PC-9 (cell line): ENCODE measurements around the gene LPAR2. TPM values are rescaled to one million over a fixed set of nuclear protein-coding genes. Genes with fewer than 3 reads are reported as not detected.

ENCODE experiments used
- BruUV-seq: library from RNA; stranded (reverse); fragments of 400-500 nt; replicated peaks from 2 replicates; lab custom pipeline; 2021; lab: Mats Ljungman, UMichigan
- CTCF ChIA-PET: fragments of 300-600 bp; sonication (Branson Sonifier 250); formaldehyde crosslinking; loops from one replicate; lab custom pipeline; 2022; ENCODE audit warnings: antibody characterized with exemption; lab: Charles Lee
- POLR2A ChIA-PET: fragments of 300-600 bp; sonication (Branson Sonifier 250); formaldehyde crosslinking; loops from one replicate; lab custom pipeline; 2022; ENCODE audit warnings: antibody characterized with exemption; ENCODE audit not compliant: unreplicated experiment; lab: Charles Lee
- DNase-seq, 2 experiments: peaks; one replicate each; pipeline versions ENCODE4 v3.0.0 to v3.0.0-alpha.2; 2015 to 2022; ENCODE audit warnings: mixed read lengths in 1 of 2
- H2AFZ ChIP-seq: fragments of 200-600 bp; sonication (generic); 2 replicates; pipeline ENCODE4 v1.8.1; 2017; ENCODE audit warnings: antibody characterized with exemption
- H3F3A ChIP-seq: fragments of 200-600 bp; sonication (generic); 2 replicates; pipeline ENCODE4 v1.8.1; 2017; ENCODE audit warnings: antibody characterized with exemption, mild to moderate bottlenecking, low read depth; ENCODE audit not compliant: insufficient read depth
- H3K27ac ChIP-seq: fragments of 200-600 bp; sonication (generic); 2 replicates; pipeline ENCODE4 v1.6.1; 2016; ENCODE audit warnings: mixed run types
- H3K27me3 ChIP-seq: fragments of 200-600 bp; sonication (generic); 2 replicates; pipeline ENCODE4 v1.6.1; 2016; ENCODE audit warnings: low read depth, mixed run types; ENCODE audit not compliant: insufficient read depth
- H3K36me3 ChIP-seq: fragments of 200-600 bp; sonication (generic); 2 replicates; pipeline ENCODE4 v1.6.1; 2016; ENCODE audit warnings: low read depth, mixed run types
- H3K4me1 ChIP-seq: fragments of 200-600 bp; sonication (generic); replicated peaks from 2 replicates; pipeline ENCODE4 v1.6.1; 2016; ENCODE audit warnings: mixed run types; ENCODE audit not compliant: insufficient read depth
- H3K4me2 ChIP-seq: fragments of 200-600 bp; sonication (generic); 2 replicates; pipeline ENCODE4 v1.6.1; 2017; ENCODE audit warnings: mixed run types
- H3K4me3 ChIP-seq: fragments of 200-600 bp; sonication (generic); 2 replicates; pipeline ENCODE4 v1.6.1; 2016; ENCODE audit warnings: mixed run types
- H3K79me2 ChIP-seq: fragments of 200-600 bp; sonication (generic); 2 replicates; pipeline ENCODE4 v1.6.1; 2017; ENCODE audit warnings: low read depth, mixed run types
- H3K9me2 ChIP-seq: fragments of 200-600 bp; sonication (generic); 2 replicates; pipeline ENCODE4 v1.8.1; 2017; ENCODE audit warnings: mild to moderate bottlenecking; ENCODE audit not compliant: insufficient read depth
- H3K9me3 ChIP-seq: fragments of 200-600 bp; sonication (generic); 2 replicates; pipeline ENCODE4 v1.8.1; 2016; ENCODE audit warnings: low read depth; ENCODE audit not compliant: insufficient read depth
- H4K20me1 ChIP-seq: fragments of 200-600 bp; sonication (generic); 2 replicates; pipeline ENCODE4 v1.8.1; 2017; ENCODE audit not compliant: insufficient read depth
- EZH2 ChIP-seq: fragments of 200-600 bp; sonication (generic); IDR thresholded peaks from 2 replicates; pipeline ENCODE4 v1.8.0; 2017; ENCODE audit warnings: antibody characterized with exemption, low read depth
- intact Hi-C: fragments of 100-400 bp; cut with micrococcal nuclease; formaldehyde crosslinking; loops from one replicate; pipeline ENCODE4 v1.10.0; 2022; ENCODE audit not compliant: unreplicated experiment
- total RNA-seq: library from RNA; stranded (reverse); gene quantifications from 2 replicates; pipeline ENCODE4 v1.2.3, GENCODE V29; 2021
- TF ChIP-seq, protein P1 (sequence below): fragments of 200-600 bp; sonication (generic); conservative IDR thresholded peaks from 2 replicates; pipeline ENCODE4 v1.6.1; 2017; ENCODE audit warnings: mixed run types, antibody characterized with exemption, mild to moderate bottlenecking, moderate library complexity

Gene LPAR2
- total RNA-seq, 1 experiment from 2014 or later = 29.2 TPM

DNA sequence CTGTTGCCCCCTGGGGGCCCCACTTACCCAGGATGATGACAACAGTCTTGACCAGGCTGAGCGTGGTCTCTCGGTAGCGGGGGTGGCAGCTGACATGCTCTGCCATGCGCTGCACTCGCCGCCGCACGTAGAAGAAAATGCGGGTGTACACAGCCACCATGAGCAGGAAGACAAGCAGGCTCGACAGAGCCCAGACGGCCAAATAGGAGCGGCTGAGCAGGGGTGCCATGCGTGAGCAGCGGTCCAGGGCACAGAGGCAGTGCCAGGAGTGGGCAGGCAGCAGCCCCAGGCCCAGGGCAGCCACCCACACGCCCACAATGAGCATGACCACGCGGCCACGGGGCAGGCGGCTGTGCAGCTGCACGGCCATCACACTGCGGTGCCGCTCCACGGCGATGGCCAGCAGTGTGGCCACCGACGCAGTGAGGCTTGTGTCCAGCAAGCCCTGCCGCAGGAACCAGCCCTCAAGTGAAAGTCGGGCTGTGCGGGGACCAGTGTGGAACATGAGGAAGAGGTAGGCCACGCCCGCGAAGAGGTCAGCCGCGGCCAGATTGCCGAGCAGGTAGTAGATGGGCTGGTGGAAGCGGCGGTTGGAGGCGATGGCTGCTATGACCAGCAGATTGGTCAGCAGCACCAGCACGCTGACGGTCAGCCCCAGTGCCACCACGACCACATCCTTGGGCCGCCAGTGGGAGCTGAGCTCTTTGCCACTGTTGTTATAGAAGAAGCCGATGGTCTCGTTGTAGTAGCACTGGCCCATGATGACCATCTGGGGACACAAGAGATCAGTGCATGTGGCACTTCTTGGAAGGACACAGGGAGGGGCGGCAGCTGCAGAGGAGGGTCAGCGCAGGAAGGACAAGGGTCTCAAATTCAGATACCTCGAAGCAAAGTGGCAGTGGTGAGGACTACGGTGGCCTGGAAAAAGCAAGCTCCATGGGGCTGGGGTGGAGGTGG, 1.2 kb downstream of the LPAR2 start:
- Histone ChIP-seq H3K27me3 (no peaks in the 10 kb centered on the region), H3K9me3 (no peaks in the 10 kb centered on the region), H3K4me1 (peaks cover 5% of the 10 kb centered on the region; the same call in 1 of the 2 replicates), H3K4me2 (peak overlapping the region; percentile 90), H3F3A (peaks cover 35% of the 10 kb centered on the region; the same call in 1 of the 2 replicates), H2AFZ (no peak overlapping the region), H3K36me3 (no peaks in the 10 kb centered on the region), H3K9me2 (no peaks in the 10 kb centered on the region), H4K20me1 (no peaks in the 10 kb centered on the region), H3K4me3 (peak overlapping the region; percentile 68; the same call in 1 of the 2 replicates), H3K79me2 (no peaks in the 10 kb centered on the region), H3K27ac (0 out of 2 replicates have a peak overlapping the region, but pooled peaks have one; percentile 84)
- CTCF ChIA-PET = no interaction called here
- intact Hi-C loops = no loop called here
- no peak for DNase-seq
- no peak for TF ChIP-seq EZH2
- TF ChIP-seq, protein P1, sequence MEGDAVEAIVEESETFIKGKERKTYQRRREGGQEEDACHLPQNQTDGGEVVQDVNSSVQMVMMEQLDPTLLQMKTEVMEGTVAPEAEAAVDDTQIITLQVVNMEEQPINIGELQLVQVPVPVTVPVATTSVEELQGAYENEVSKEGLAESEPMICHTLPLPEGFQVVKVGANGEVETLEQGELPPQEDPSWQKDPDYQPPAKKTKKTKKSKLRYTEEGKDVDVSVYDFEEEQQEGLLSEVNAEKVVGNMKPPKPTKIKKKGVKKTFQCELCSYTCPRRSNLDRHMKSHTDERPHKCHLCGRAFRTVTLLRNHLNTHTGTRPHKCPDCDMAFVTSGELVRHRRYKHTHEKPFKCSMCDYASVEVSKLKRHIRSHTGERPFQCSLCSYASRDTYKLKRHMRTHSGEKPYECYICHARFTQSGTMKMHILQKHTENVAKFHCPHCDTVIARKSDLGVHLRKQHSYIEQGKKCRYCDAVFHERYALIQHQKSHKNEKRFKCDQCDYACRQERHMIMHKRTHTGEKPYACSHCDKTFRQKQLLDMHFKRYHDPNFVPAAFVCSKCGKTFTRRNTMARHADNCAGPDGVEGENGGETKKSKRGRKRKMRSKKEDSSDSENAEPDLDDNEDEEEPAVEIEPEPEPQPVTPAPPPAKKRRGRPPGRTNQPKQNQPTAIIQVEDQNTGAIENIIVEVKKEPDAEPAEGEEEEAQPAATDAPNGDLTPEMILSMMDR = no peak
- POLR2A ChIA-PET = no interaction called here
- TSS peak; percentile 29 for BruUV-seq

DNA sequence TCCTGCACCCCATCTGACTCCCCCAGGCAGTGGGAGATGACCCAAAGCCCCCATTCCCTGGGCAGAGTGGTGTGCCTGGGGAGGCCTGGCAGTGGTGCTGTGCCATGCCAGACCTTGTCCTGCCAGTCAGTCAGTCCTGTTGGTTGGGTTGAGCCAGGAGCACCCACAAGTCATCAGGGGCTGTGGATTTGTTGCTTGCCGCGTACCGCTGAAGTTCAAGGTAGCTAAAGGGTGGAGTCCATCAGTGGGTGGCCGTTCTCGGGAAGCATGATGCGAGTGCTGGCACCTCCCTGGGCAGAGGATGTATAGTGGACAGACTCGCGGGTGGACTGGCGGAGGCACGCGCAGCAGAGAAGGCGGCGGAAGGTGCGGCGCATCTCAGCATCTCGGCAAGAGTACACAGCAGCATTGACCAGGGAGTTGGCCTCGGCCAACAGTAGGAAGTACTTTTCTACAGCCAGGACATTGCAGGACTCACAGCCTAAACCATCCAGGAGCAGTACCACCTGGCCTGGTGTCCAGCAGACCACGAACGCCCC, 3.9 kb downstream of the LPAR2 start:
- Histone ChIP-seq H3K36me3 (no peaks in the 10 kb centered on the region), H3K4me2 (no peak overlapping the region), H2AFZ (no peak overlapping the region), H3K9me2 (no peaks in the 10 kb centered on the region), H3K4me1 (peaks cover 7% of the 10 kb centered on the region; the same call in 1 of the 2 replicates), H3K4me3 (no peak overlapping the region), H3F3A (peaks cover 29% of the 10 kb centered on the region), H3K27me3 (no peaks in the 10 kb centered on the region), H4K20me1 (no peaks in the 10 kb centered on the region), H3K9me3 (no peaks in the 10 kb centered on the region), H3K79me2 (no peaks in the 10 kb centered on the region), H3K27ac (no peak overlapping the region)
- BruUV-seq = no TSS peak
- TF ChIP-seq EZH2 = no peak
- TF ChIP-seq, protein P1 = no peak
- CTCF ChIA-PET = no interaction called here
- intact Hi-C loops = no loop called here
- POLR2A ChIA-PET = no interaction called here
- DNase-seq = no peak

DNA sequence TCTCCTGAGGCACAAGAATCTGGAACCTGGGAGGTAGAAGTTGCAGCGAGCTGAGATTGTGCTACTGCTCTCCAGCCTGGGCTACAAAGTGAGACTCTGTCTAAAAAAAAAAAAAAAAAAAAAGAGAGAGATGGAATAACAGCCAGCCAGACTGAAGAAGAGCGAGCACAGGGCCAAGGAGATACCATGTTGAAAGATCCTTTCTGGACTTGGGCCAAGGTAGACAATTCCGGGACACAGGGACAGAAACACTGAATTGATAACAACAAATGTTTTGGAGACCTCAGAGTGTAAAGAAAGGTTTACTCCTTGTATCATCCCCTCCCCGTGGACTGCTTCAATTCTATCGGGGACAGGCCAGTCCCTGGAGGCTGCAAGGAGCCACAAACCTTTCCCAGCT, 4.6 kb downstream of the LPAR2 start:
- Histone ChIP-seq H3K36me3 (no peaks in the 10 kb centered on the region), H4K20me1 (no peaks in the 10 kb centered on the region), H3K9me3 (no peaks in the 10 kb centered on the region), H3K4me1 (peaks cover 11% of the 10 kb centered on the region), H3K79me2 (no peaks in the 10 kb centered on the region), H3K9me2 (no peaks in the 10 kb centered on the region), H3K4me3 (no peak overlapping the region), H3K4me2 (no peak overlapping the region), H3K27ac (no peak overlapping the region), H3F3A (peaks cover 25% of the 10 kb centered on the region), H3K27me3 (no peaks in the 10 kb centered on the region), H2AFZ (no peak overlapping the region)
- POLR2A ChIA-PET = no interaction called here
- TF ChIP-seq, protein P1 = no peak
- no peak for TF ChIP-seq EZH2
- BruUV-seq = no TSS peak
- CTCF ChIA-PET = no interaction called here
- DNase-seq = no peak
- intact Hi-C loops = no loop called here
